ENCODE measurements around the gene PTBP3.

DNA sequence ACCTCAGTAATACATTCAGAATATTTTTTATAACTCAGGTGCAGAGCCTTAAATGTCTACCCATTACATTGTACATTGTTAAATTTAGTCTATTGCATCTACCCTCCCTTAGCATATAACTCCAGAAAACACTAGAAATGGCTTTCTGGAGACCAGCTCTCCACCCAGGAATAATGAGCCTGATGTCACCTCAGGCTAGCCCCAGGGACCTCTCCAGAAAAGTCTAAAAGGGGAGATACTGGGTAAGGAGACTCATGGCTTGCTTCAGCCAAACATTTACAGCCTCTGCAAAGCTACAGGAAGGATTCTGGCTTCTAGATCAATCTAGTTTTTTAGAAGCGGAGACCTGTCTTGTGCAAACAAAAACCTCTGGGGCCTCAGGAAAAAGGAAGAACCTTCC is 144.5 kb downstream of the PTBP3 start:
- TF ChIP-seq, protein P1, sequence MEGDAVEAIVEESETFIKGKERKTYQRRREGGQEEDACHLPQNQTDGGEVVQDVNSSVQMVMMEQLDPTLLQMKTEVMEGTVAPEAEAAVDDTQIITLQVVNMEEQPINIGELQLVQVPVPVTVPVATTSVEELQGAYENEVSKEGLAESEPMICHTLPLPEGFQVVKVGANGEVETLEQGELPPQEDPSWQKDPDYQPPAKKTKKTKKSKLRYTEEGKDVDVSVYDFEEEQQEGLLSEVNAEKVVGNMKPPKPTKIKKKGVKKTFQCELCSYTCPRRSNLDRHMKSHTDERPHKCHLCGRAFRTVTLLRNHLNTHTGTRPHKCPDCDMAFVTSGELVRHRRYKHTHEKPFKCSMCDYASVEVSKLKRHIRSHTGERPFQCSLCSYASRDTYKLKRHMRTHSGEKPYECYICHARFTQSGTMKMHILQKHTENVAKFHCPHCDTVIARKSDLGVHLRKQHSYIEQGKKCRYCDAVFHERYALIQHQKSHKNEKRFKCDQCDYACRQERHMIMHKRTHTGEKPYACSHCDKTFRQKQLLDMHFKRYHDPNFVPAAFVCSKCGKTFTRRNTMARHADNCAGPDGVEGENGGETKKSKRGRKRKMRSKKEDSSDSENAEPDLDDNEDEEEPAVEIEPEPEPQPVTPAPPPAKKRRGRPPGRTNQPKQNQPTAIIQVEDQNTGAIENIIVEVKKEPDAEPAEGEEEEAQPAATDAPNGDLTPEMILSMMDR (conservative IDR thresholded peaks at IDR 0.05) = no peak
- no peak for TF ChIP-seq EZH2 (IDR thresholded peaks at IDR 0.05; ENCODE audit: low read depth)
